NCI-H2171 (cell line): ENCODE results near the gene XKR8.

Experiments used
- DNase-seq: peaks from one replicate; lab custom pipeline; 2025; lab: John Stamatoyannopoulos, UW

The XKR8 gene

DNA sequence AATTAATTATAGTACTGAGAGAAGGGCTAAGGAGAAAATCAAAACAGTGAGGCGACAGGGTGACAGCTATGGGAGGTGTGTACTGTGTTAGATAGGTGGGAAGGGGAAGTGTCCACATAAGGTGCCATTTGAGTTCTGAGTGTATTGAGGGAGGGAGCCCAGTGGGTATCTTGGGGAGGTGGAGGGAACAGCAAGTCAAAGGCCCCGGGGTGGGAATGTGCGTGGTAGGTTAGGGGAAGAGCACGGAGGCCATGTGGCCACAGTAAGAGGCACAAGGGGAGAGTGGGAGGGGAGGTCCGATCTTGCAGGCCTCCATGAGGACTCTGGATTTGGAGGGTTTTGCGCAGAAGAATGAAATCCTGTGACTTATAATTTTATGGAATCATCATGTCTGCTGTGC lies 3.0 kb upstream of the XKR8 start:
- DNase-seq, result no peak

DNA sequence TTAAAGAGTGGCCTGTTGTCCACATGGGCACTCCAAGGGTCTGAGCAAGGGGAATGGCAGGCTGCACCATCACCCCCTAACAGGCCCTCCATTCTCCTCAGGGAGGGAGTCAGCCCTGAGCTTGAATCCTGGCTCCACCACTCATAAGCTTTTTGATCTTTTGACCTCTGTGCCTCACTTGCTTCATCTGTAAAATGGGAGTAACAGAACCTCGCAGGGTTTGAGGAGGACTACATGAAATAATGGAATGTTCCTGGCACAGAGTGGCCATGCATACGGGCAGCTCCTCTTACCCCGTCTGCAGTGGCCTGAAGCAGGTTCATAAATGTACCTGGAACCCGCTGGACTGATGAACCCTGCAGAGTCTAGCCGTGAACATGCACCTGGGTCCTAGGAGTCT lies 2.1 kb upstream of the XKR8 start:
- DNase-seq, result no peak

DNA sequence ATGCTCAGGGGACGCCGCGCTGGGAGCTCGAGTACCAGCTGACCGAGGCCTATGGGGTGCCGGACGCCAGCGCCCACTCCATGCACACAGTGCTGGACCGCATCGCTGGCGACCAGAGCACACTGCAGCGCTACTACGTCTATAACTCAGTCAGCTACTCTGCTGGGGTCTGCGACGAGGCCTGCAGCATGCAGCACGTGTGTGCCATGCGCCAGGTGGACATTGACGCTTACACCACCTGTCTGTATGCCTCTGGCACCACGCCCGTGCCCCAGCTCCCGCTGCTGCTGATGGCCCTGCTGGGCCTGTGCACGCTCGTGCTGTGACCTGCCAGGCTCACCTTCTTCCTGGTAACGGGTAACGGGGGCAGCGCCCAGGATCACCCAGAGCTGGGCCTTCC lies 1.3 kb upstream of the XKR8 start:
- DNase-seq, result no peak

DNA sequence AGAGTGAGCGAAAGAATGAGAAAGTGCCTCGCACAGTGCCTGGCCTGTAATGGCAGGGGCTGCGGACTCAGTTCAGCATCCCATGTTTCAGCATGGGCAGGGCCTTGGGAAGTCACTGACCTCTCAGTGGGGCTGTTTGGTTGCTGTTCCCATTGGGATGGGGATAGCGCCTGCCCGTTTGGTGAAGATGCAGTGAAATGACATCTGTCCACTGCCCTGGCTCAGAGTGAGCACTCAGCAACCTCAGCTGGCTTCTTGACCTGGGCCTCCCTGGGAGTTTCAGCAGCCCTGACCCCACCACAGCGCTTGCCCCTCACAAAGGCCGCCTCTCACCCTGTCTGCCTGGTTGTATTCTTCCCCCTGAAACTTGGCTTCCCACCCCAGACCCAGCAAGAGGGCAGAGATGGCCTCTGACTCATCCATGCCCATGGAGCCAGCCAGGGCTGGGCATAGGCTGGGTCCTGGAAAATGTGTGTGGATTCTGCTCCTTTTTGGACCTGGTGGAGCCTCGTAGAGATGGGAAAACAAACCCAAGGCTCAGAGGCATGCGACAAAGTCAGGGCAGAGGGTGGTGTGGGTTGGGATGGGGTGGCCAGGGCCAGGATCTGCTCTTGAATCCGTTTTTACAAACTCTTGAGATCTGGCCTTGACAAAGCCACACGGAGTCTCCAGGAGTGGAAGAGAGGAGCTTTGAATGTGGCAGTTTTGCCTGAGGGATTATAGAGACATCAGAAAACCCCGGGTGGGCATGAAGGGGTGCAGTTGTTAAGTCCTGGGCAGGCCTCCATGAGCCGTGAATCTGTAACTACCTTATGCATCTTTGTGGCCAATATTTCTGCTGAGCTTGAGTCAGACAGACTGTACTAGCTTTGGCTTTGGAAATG lies 1.2 kb downstream of the XKR8 start:
- no peak for DNase-seq

DNA sequence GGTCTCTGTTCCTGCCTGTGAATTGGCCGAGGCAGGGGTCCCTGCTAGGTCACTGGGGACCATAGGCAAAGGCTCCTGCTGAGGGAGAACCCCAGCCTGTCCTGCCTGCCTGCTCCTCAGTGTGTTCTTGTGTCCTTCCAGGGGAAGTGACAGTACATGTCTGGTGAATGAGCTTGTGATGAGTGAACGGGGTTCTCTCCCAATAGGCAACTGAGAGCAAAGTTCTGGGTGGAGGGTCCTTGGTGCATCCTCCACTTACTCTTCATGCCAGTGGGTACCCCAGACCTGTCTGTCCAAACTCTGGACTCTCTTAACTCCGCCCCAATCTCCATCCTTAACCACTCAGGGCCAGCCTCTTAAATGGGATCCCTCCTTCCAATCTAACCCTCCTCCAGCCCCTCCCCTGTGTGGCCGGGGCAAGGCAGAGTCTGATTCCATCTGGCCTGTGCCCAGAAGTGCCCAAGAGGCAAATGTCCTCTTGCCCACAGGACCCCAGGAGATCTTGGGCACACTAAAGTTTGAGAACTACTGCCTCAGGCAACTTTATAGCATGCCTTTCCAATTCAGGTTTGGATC lies 2.0 kb downstream of the XKR8 start:
- DNase-seq, result no peak

DNA sequence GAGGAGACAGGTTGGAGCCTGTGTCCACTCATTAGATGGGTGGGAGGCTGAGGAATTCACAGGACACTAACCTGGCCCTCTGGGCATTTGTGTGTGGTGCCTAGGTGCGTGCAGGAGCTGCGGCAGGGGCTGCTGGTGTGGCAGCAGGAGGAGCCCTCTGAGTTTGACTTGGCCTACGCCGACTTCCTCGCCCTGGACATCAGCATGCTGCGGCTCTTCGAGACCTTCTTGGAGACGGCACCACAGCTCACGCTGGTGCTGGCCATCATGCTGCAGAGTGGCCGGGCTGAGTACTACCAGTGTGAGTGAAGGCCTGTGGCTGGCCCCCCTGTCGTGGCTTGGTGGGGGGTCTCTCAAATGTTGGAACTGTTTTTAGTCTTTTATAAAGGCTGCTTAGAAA lies 3.6 kb downstream of the XKR8 start:
- no peak for DNase-seq

DNA sequence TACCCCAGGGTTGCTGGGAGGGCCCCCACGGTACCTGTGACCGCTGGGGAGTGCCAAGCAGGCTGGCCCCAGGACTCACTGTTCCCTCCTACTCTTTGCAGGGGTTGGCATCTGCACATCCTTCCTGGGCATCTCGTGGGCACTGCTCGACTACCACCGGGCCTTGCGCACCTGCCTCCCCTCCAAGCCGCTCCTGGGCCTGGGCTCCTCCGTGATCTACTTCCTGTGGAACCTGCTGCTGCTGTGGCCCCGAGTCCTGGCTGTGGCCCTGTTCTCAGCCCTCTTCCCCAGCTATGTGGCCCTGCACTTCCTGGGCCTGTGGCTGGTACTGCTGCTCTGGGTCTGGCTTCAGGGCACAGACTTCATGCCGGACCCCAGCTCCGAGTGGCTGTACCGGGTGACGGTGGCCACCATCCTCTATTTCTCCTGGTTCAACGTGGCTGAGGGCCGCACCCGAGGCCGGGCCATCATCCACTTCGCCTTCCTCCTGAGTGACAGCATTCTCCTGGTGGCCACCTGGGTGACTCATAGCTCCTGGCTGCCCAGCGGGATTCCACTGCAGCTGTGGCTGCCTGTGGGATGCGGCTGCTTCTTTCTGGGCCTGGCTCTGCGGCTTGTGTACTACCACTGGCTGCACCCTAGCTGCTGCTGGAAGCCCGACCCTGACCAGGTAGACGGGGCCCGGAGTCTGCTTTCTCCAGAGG lies 6.8 kb downstream of the XKR8 start:
- no peak for DNase-seq

DNA sequence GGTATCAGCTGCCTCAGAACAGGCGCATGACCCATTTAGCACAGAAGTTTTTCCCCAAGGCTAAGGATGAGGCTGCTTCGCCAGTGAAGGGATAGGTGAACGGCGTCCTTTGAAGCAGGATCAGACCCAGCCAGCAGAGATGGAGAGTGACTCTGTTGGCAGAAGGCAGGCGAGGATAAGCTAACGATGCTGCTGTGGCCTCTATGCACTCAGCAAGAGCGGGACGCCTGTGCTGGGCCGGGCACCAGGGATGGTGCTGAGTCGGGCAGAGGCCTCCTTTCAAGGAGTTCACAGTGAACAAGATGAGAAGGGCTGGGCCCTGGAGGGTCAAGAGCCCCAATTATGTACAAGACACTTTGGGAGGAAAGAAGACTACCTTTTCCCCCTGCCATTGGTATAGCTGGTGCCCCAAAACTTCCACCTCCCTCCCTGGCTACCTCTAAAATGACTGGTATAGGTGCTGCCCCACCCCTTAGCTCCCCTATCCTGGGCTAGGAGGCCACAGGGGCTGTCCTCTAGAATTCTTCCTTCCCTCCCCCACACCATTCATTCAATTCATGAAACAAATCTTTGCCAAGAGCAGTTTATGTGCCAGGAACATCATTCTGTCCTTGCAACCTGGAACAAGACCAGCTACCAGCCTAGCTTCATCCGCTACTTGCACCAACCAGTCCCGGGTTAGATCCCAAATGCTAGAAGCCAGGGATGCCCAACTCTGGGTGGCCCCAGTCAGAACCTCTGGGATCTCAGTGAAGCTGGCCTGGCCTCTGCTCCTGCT lies 7.5 kb downstream of the XKR8 start:
- no peak for DNase-seq

DNA sequence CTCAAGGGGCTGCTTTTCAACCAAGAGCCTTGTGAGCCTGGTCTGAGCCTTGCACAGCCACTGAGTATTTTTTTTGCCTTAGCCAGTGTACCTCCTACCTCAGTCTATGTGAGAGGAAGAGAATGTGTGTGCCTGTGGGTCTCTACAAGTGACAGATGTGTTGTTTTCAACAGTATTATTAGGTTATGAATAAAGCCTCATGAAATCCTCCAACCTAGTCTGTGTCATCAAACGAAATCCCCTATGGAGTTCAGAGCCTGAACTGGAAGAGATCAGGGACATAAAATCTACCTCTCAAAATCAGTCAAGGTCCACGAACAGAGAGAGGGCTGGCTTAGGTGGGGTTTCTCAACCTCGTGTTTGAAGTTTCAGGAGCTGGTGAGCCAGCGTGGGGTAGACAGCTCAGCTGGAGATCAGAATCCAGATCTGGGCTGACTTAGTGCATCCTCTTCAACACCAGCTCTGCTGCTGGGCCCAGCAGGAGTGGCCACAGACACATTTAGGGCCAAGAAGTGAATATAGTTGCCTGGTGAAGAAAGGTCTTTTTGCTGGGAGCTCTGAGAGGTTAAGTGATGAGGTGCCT lies 8.2 kb downstream of the XKR8 start:
- DNase-seq, result no peak

DNA sequence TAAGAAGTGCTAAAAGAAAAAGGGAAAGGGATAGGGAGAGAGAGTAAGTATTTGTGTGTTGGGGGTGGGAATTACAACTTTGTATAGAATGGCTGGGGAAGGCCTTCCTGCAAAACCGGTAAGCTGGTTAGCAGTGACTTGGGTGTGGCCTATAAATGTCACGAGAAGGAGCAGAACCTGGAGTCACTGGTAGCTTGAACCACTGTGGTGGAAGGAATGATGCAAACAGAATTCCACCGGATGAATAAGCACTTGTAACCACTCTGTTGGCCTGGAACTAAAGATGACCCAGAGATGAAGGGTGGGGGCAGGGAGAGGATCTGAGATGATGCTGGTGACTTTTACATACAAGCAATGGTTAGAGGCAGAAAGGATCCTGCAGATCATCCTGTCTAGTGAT lies 8.9 kb downstream of the XKR8 start:
- no peak for DNase-seq

DNA sequence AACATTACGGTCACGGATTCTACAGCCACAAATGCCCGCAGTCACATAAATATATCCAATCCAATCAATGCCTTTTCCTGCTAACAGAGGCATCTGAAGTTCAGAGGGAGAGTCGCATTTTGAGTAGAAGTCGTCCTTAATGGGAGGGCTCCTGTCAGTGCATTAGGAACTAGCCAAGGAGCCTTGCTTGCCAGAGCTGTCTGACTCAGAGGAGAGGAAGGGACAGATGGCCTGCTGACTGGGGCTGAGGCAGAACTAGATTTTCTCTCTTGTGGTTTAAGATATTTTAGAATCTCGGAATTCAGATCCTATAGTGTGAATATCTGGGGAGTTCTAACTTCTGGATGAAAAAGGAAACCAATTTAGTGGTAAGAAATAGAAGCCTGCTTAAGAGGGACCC lies 10.6 kb downstream of the XKR8 start:
- DNase-seq, result peak; percentile 5

DNA sequence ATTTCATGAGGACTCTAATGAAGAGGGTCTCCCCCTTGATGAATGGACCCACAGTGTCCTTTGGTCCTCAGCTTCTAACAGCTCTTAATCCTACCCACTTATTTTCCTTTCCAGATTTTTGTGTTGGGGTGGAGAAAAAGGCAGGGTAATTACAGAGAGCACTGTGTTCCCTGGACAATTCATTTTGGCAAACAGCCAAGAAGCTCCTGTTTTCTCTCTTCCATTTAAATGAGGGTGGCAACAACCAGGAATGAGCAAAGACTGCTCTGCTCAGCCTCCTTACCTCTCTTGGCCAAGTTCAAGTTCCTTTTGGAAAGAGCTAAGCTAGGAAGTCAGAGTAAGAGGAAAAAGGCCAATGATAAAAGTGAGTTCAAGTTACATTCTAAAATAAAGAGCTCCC lies 11.9 kb downstream of the XKR8 start:
- DNase-seq, result peak; percentile 61

DNA sequence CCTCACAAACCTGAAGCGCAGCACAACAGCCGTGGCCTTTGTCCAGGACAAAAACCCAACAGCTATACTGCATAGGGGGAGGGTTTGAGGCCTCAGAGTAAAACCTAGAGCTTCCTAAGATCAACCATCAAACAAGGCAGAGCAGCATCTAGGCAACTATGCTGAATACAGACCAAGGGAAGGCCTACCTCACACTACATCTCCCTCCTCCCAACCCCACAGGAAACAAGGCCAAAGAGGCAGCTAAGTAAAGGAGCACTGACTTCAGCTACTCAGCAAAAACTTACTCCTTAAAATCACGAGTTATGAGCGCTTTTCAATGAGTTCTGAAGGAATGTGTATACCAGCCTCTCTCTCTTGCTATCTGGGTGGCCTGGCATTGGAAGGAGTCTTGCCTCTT lies 12.4 kb downstream of the XKR8 start:
- no peak for DNase-seq

DNA sequence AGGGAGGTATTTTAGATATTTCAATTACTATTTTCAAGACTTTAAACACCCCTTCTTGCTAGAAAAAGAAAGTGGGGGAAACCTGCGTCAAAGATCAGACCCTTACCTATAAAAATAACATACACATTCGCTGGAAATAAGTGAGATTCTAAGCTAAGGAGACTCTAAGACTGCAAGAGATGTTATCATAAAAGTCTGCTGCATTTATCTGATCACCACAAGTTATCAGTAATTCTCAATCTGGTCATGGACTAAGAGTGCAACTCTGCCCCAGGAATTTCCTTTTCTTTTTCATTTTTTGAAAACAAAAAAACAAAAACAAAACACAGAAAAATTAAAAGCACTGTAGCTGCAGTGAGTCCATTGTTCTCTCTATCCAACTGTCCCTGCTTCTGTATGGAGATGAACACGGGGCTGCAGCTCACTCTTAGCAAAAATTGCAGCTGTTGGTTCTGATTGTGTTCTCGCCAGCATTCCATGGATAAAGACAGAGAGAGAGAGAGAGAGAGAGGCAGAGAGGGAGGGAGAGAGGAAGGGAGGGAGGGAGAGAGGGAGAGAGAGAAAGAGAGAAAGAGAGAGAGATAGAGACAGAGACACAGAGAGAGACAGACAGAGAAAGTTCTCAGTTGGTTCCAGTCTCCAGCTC lies 14.1 kb downstream of the XKR8 start:
- no peak for DNase-seq

DNA sequence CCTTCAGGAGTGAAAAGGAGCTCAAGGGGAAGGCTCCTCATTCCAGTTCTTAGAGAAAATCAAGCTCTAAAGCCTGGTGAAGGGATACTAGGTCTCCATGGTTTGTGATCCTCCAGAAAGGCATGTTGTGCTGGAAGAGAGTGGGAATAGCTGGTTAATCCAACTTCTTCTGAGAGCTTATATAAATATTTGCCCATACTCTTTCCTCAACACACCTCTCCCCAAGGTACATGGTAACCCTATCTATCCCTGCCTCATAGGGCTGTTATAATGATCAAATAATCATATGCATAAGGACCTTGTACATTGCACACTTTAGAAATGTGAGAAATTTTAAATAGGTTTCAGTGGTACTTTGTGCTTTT lies 14.6 kb downstream of the XKR8 start:
- no peak for DNase-seq

DNA sequence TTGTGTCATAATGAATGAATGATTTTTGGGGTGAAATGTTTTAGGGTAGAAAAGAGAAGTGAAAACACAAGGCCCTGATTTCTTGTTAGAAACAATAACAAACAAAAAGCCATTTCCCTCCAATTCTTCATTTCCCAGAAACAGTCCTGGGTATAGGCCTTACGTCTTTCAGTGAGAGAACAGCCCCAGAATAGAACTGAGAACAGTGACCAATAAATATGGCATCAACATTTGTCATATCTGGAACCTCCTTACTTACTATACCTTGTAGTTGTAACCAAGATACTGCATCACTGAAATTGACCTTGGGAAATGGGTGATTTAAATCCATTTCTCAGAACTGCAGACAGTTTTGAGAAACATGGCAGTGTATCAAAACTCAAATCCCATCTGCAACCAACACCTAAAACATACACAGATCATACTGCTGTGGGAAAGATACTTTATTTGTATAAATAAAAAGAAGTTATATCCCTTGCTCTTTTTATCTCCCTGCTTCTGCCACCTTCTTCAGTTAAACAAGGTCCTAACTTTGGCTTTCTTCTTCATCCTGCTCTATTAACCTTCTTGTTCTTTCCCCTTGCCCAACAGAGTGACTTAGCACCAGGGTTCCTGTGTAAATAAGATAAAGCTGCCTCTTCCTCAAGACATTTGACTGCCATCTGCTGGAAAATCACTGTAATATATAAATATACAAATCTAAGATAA lies 19.5 kb downstream of the XKR8 start:
- DNase-seq, result peak; percentile 33

DNA sequence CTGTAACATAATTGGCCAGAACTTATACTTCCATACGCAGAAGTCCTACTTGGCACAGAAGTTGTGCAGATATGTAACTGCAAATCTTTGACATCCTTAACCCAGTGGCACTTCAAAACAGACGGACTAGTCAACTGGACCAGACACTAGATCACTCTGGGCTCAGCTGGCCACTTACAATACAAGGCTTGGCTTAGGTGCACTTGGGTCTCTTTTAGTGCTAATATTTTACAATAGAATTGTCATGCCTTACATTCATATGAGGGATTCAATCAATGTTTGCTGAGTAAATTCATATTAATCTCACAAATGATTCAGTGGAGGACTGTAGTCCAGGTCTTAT lies 20.1 kb downstream of the XKR8 start:
- no peak for DNase-seq

DNA sequence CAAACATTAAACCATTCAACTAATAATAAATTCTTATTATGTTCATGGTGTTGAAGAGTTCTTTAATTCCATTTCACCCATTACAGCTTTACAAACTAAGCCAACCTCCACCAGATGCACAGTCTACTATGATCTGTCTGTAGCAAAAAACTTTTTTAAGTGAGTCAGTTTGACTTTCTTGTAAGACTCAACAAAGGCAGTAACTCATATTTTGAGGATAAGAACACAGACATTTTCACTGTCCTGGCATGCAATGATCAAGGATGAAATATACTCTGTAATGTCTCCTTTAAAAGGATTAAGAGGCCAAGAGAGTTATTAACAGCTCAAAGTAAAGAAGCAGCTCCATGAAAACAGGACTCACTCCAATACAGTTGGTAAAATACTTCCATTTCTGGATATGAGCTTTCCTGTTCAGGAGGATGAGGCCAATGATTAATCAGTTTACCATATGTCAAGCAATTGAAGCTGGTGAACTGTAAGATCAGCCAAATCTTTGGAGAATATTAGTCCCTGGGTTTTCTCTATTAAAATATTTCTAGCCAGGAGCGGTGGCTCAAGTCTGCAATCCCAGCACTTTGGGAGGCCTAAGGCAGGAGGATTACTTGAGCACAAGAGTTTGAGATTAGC lies 20.6 kb downstream of the XKR8 start:
- no peak for DNase-seq

DNA sequence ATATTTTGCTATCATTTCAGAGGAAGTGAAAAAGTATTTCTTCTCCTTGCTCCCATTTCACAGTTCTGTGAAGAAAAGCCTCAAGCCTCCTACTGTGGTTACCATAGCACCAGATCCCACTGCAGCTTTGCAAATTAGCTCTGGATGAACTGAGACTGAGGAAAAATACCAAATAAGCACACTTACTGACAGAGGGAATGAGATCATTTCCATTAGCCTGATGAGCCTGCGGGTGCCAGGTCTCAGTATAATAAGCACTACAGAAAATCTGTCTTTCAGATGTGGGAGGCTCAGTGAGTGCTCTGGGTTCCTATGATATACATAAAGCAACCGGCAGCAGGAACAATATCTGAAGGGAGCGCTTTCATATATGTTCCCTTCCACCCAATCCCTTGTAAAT lies 21.4 kb downstream of the XKR8 start:
- no peak for DNase-seq

DNA sequence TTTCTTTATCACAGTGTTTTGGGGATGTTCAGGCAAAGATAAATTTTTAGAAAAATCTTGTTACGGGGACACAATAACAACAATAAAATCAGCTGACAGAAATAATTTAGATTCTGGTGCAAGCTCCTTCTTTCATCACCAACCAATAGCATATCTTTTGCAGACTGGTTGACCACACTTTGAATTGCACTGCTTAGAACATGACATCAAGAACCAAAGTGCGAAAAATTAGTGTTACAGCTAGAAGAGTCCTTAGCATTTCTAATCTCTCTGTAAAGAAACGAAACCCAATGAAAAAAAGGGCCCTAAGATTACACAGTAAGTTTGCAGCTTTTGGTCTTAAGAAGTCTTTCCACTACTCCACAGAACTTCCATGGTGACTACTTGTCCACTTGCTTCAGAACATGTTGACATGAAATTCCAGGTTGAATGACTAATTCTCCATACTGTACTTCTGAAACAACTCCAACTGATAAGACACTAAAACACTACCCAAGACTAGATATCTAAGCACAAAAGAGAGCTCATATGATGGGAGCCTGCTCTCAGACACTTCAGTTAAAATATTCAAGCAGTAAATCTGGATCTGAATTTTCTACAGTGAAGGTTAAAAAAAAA lies 31.3 kb downstream of the XKR8 start:
- DNase-seq, result no peak
